ENCODE measurements around the gene HMGN3. TPM values are rescaled to one million over a fixed set of nuclear protein-coding genes. Genes with fewer than 3 reads are reported as not detected.

Gene HMGN3
- polyA plus RNA-seq, 2 donors, result 72.1 to 105 TPM

- H3K4me1 ChIP-seq (ENCODE audit: control insufficient read depth in 2 of 2, insufficient read depth in 2 of 2, low read length in 1 of 2), result no peaks in the 10 kb centered on the region
- no peaks in the 10 kb centered on the region for H3K27me3 ChIP-seq (ENCODE audit: control insufficient read depth in 1 of 2, insufficient read depth in 2 of 2, low read length in 2 of 2)
- H3K4me3 ChIP-seq (ENCODE audit: low read depth in 1 of 2, low read length in 2 of 2), result no peak overlapping the region
- H3K9me3 ChIP-seq (ENCODE audit: control insufficient read depth in 2 of 2, insufficient read depth in 1 of 2, low read depth in 1 of 2, low read length in 1 of 2), result no peaks in the 10 kb centered on the region
- peak overlapping the region in 1 of 2 donors; percentile 7 for H3K27ac ChIP-seq (ENCODE audit: low read depth in 2 of 2, low read length in 1 of 2)
- no peaks in the 10 kb centered on the region for H3K36me3 ChIP-seq (ENCODE audit: control insufficient read depth in 2 of 2, insufficient read depth in 2 of 2, low read length in 1 of 2)
Measured at GRCh38 chr6:79238919-79239318, 4.4 kb upstream of the HMGN3 start.

DNA sequence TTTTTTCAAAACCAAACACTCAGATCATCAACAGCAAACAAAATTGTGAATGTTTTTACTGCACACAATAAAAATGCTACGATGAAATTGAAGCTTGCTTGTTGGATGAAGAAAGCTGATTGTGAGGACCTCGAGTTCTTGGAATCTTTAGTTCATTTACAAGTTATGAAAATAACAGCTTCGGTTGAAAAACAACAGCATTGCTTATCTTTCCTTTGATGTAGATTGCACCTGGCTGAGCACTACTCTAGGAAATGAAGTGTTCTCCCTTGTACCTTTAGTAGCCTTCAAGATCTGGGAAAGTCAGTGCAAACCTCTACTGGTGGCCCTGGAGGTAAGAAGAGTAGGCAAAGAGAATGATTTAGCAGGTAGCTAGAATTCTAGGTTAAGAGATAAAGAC lies 2.2 kb upstream of the HMGN3 start:
- WGBS, 2 donors, result 70 to 80% methylated on average over 3 of the region's 3 CpGs
- Histone ChIP-seq H3K27me3 (ENCODE audit: control insufficient read depth in 1 of 2, insufficient read depth in 2 of 2, low read length in 2 of 2) (no peaks in the 10 kb centered on the region), H3K4me3 (ENCODE audit: low read depth in 1 of 2, low read length in 2 of 2) (no peak overlapping the region), H3K4me1 (ENCODE audit: control insufficient read depth in 2 of 2, insufficient read depth in 2 of 2, low read length in 1 of 2) (no peaks in the 10 kb centered on the region), H3K27ac (ENCODE audit: low read depth in 2 of 2, low read length in 1 of 2) (no peak overlapping the region), H3K9me3 (ENCODE audit: control insufficient read depth in 2 of 2, insufficient read depth in 1 of 2, low read depth in 1 of 2, low read length in 1 of 2) (no peaks in the 10 kb centered on the region), H3K36me3 (ENCODE audit: control insufficient read depth in 2 of 2, insufficient read depth in 2 of 2, low read length in 1 of 2) (no peaks in the 10 kb centered on the region)

DNA sequence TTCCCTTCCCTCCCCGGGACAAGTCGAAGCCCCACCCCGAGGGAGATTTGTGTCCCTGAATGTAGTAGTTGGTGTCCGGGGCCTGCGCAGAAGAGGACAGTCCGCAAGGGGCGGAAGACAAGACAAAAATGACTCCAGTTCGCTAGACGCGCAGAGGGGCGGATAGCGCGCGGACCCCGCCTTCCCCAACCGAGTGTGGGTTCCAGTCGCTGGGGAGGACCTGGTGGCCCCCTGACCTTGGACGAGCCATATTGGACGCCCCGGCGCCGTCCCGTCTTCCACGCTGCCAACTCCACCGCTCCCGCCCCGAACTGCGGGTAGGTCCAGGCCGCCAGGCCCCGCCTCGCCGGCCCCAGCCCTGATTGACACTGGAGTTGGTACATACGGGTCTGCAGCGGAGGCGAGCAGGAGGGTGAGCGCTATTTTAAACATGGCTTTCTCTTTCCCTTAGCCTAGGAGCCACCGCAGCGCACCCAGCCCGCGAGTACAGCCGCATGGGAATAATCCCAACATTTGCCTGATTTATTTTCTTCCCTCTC lies 802 bp downstream of the HMGN3 start:
- Histone ChIP-seq H3K9me3 (ENCODE audit: control insufficient read depth in 2 of 2, insufficient read depth in 1 of 2, low read depth in 1 of 2, low read length in 1 of 2) (no peaks in the 10 kb centered on the region), H3K27me3 (ENCODE audit: control insufficient read depth in 1 of 2, insufficient read depth in 2 of 2, low read length in 2 of 2) (no peaks in the 10 kb centered on the region), H3K27ac (ENCODE audit: low read depth in 2 of 2, low read length in 1 of 2) (peak overlapping the region; percentile 92 to 99), H3K4me3 (ENCODE audit: low read depth in 1 of 2, low read length in 2 of 2) (peak overlapping the region; percentile 82 to 95), H3K36me3 (ENCODE audit: control insufficient read depth in 2 of 2, insufficient read depth in 2 of 2, low read length in 1 of 2) (no peaks in the 10 kb centered on the region), H3K4me1 (ENCODE audit: control insufficient read depth in 2 of 2, insufficient read depth in 2 of 2, low read length in 1 of 2) (no peaks in the 10 kb centered on the region)
- WGBS, 2 donors, result 1% methylated on average over 41 of the region's 41 CpGs

GRCh38 chr6:79232696-79233462 lies 1.6 kb downstream of the HMGN3 start:
- no peaks in the 10 kb centered on the region for H3K27me3 ChIP-seq (ENCODE audit: control insufficient read depth in 1 of 2, insufficient read depth in 2 of 2, low read length in 2 of 2)
- H3K36me3 ChIP-seq (ENCODE audit: control insufficient read depth in 2 of 2, insufficient read depth in 2 of 2, low read length in 1 of 2), result no peaks in the 10 kb centered on the region
- peak overlapping the region; percentile 82 to 95 for H3K4me3 ChIP-seq (ENCODE audit: low read depth in 1 of 2, low read length in 2 of 2)
- peak overlapping the region in 1 of 2 donors; percentile 92 for H3K27ac ChIP-seq (ENCODE audit: low read depth in 2 of 2, low read length in 1 of 2)
- H3K4me1 ChIP-seq (ENCODE audit: control insufficient read depth in 2 of 2, insufficient read depth in 2 of 2, low read length in 1 of 2), result no peaks in the 10 kb centered on the region
- 82 to 88% methylated on average over 6 of the region's 6 CpGs for WGBS, 2 donors
- no peaks in the 10 kb centered on the region for H3K9me3 ChIP-seq (ENCODE audit: control insufficient read depth in 2 of 2, insufficient read depth in 1 of 2, low read depth in 1 of 2, low read length in 1 of 2)

DNA sequence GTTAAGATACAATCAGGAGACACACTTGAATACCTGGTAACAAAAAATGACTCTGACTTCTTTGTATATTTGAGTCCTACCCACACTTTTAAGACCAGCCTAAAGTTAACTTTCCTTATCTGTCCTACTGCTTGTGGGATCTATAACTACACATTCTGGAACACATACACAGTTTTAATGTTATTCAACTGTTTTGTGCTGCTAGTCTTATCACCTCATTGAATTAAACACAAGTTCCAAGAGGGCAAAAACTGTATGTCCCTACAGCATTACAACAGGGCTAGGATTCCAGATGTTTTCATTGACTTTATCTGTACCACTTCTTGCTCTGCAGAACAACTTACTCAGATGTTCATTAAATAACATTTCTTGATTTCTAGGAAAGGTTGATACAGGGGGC lies 2.8 kb downstream of the HMGN3 start:
- H3K4me3 ChIP-seq (ENCODE audit: low read depth in 1 of 2, low read length in 2 of 2), result no peak overlapping the region
- H3K36me3 ChIP-seq (ENCODE audit: control insufficient read depth in 2 of 2, insufficient read depth in 2 of 2, low read length in 1 of 2), result no peaks in the 10 kb centered on the region
- H3K27ac ChIP-seq (ENCODE audit: low read depth in 2 of 2, low read length in 1 of 2), result no peak overlapping the region

DNA sequence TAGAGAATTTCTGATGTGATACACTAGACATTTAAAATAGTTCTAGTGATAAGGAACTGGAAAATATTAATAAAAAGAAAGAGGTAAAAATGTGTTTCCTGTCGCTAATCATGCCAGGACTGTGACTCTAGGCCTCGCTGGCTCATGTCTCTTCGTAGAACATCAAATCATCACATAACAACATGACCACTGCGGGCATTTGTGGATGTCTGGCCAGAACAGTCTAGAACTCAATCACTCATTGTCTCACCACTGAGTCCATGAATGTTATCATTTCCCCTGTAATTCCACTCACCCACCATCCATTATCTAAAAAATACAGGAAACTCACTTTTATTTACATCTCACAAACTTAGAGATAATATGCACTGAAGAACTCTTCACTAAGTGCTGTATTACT lies 3.4 kb downstream of the HMGN3 start:
- Histone ChIP-seq H3K4me1 (ENCODE audit: control insufficient read depth in 2 of 2, insufficient read depth in 2 of 2, low read length in 1 of 2) (no peaks in the 10 kb centered on the region), H3K27me3 (ENCODE audit: control insufficient read depth in 1 of 2, insufficient read depth in 2 of 2, low read length in 2 of 2) (no peaks in the 10 kb centered on the region), H3K4me3 (ENCODE audit: low read depth in 1 of 2, low read length in 2 of 2) (no peak overlapping the region), H3K27ac (ENCODE audit: low read depth in 2 of 2, low read length in 1 of 2) (no peak overlapping the region), H3K36me3 (ENCODE audit: control insufficient read depth in 2 of 2, insufficient read depth in 2 of 2, low read length in 1 of 2) (no peaks in the 10 kb centered on the region), H3K9me3 (ENCODE audit: control insufficient read depth in 2 of 2, insufficient read depth in 1 of 2, low read depth in 1 of 2, low read length in 1 of 2) (no peaks in the 10 kb centered on the region)
- whole genome bisulfite sequencing, 2 donors, result 83 to 85% methylated on average over 4 of the region's 4 CpGs

More for the DNA sequence above, 2.8 kb downstream of the HMGN3 start:
- Histone ChIP-seq H3K9me3 (ENCODE audit: control insufficient read depth in 2 of 2, insufficient read depth in 1 of 2, low read depth in 1 of 2, low read length in 1 of 2) (no peaks in the 10 kb centered on the region), H3K4me1 (ENCODE audit: control insufficient read depth in 2 of 2, insufficient read depth in 2 of 2, low read length in 1 of 2) (no peaks in the 10 kb centered on the region), H3K27me3 (ENCODE audit: control insufficient read depth in 1 of 2, insufficient read depth in 2 of 2, low read length in 2 of 2) (no peaks in the 10 kb centered on the region)

GRCh38 chr6:79230149-79230548 lies 4.3 kb downstream of the HMGN3 start:
- Histone ChIP-seq H3K36me3 (ENCODE audit: control insufficient read depth in 2 of 2, insufficient read depth in 2 of 2, low read length in 1 of 2) (no peaks in the 10 kb centered on the region), H3K27ac (ENCODE audit: low read depth in 2 of 2, low read length in 1 of 2) (no peak overlapping the region), H3K27me3 (ENCODE audit: control insufficient read depth in 1 of 2, insufficient read depth in 2 of 2, low read length in 2 of 2) (no peaks in the 10 kb centered on the region), H3K9me3 (ENCODE audit: control insufficient read depth in 2 of 2, insufficient read depth in 1 of 2, low read depth in 1 of 2, low read length in 1 of 2) (no peaks in the 10 kb centered on the region), H3K4me3 (ENCODE audit: low read depth in 1 of 2, low read length in 2 of 2) (no peak overlapping the region), H3K4me1 (ENCODE audit: control insufficient read depth in 2 of 2, insufficient read depth in 2 of 2, low read length in 1 of 2) (no peaks in the 10 kb centered on the region)
- WGBS, 2 donors, result 79 to 80% methylated on average over 2 of the region's 2 CpGs

- 92 to 94% methylated on average over 1 of the region's 1 CpG for WGBS, 2 donors
- Histone ChIP-seq H3K9me3 (ENCODE audit: control insufficient read depth in 2 of 2, insufficient read depth in 1 of 2, low read depth in 1 of 2, low read length in 1 of 2) (no peaks in the 10 kb centered on the region), H3K4me1 (ENCODE audit: control insufficient read depth in 2 of 2, insufficient read depth in 2 of 2, low read length in 1 of 2) (no peaks in the 10 kb centered on the region), H3K27ac (ENCODE audit: low read depth in 2 of 2, low read length in 1 of 2) (no peak overlapping the region), H3K27me3 (ENCODE audit: control insufficient read depth in 1 of 2, insufficient read depth in 2 of 2, low read length in 2 of 2) (no peaks in the 10 kb centered on the region), H3K36me3 (ENCODE audit: control insufficient read depth in 2 of 2, insufficient read depth in 2 of 2, low read length in 1 of 2) (no peaks in the 10 kb centered on the region), H3K4me3 (ENCODE audit: low read depth in 1 of 2, low read length in 2 of 2) (no peak overlapping the region)
Measured at GRCh38 chr6:79227445-79227844, 7.0 kb downstream of the HMGN3 start.

DNA sequence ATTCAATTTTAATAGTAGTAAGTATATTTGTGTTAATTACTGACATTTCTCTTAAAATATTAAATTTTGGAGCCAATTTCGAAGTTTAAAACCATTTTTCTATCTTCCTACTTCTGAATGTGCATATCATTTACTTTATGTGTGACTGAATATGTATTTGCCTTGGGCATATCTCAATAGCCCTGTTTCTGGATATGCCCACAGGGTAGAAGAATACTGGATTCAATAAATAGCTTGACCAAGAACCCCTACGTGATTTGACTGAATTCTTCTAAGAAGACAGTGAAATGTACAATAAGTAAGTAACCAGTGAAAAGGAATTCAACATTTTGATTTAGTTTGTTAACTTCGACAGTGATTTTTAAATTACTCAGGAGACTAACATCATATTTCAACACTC lies 7.8 kb downstream of the HMGN3 start:
- WGBS, 2 donors, result 84% methylated on average over 3 of the region's 3 CpGs
- H3K27ac ChIP-seq (ENCODE audit: low read depth in 2 of 2, low read length in 1 of 2), result no peak overlapping the region
- H3K4me3 ChIP-seq (ENCODE audit: low read depth in 1 of 2, low read length in 2 of 2), result no peak overlapping the region
- H3K36me3 ChIP-seq (ENCODE audit: control insufficient read depth in 2 of 2, insufficient read depth in 2 of 2, low read length in 1 of 2), result no peaks in the 10 kb centered on the region
- no peaks in the 10 kb centered on the region for H3K9me3 ChIP-seq (ENCODE audit: control insufficient read depth in 2 of 2, insufficient read depth in 1 of 2, low read depth in 1 of 2, low read length in 1 of 2)
- no peaks in the 10 kb centered on the region for H3K4me1 ChIP-seq (ENCODE audit: control insufficient read depth in 2 of 2, insufficient read depth in 2 of 2, low read length in 1 of 2)
- no peaks in the 10 kb centered on the region for H3K27me3 ChIP-seq (ENCODE audit: control insufficient read depth in 1 of 2, insufficient read depth in 2 of 2, low read length in 2 of 2)

All from esophagus (tissue), 2 donors.